Thoracic aorta (tissue), 2 donors: ENCODE measurements around the gene MFAP3L. TPM values are rescaled to one million over a fixed set of nuclear protein-coding genes. Genes with fewer than 3 reads are reported as not detected.

Experiments used
- ATAC-seq: fragments of 150-250 bp; one replicate; pipeline ENCODE4 v1.8.0; 2017; ENCODE audit warnings: low read depth; ENCODE audit not compliant: insufficient number of reproducible peaks, low FRiP score
- DNase-seq: peaks from one replicate; pipeline ENCODE4 v3.0.0-alpha.2; 2020; ENCODE audit warnings: low spot score
- H3K27ac ChIP-seq, 2 donors: fragments of 200-600 bp; sonication (generic); 1 replicate in 1 of 2; 2 replicates in 1 of 2; pipeline ENCODE4 v1.5.1; 2016; ENCODE audit warnings: mild to moderate bottlenecking in 2 of 2, moderate library complexity in 2 of 2
- H3K27me3 ChIP-seq: fragments of 200-600 bp; sonication (generic); replicated peaks from 2 replicates; pipeline ENCODE4 v1.6.0; 2016; ENCODE audit warnings: mild to moderate bottlenecking; ENCODE audit not compliant: insufficient read depth
- H3K36me3 ChIP-seq: fragments of 200-600 bp; sonication (generic); one replicate; pipeline ENCODE4 v1.5.1; 2016
- H3K4me1 ChIP-seq, 2 donors: fragments of 200-600 bp; sonication (generic); 1 replicate in 1 of 2; 2 replicates in 1 of 2; pipeline versions ENCODE4 v1.5.1 to v1.6.0; 2016; ENCODE audit warnings: low read depth in 2 of 2, mild to moderate bottlenecking in 1 of 2; ENCODE audit not compliant: control insufficient read depth in 1 of 2
- H3K4me3 ChIP-seq: fragments of 200-600 bp; sonication (generic); 2 replicates; pipeline ENCODE4 v1.5.1; 2016; ENCODE audit warnings: mild to moderate bottlenecking
- H3K9me3 ChIP-seq: fragments of 200-600 bp; sonication (generic); 2 replicates; pipeline ENCODE4 v1.5.1; 2016
- total RNA-seq, 2 donors: library from RNA; depleted of rRNA; stranded (reverse); fragments of >200 nt; gene quantifications; one replicate each; pipeline versions ENCODE4 v1.1.0 to v1.2.3, GENCODE V29; 2016
- TF ChIP-seq, protein P1 (sequence below): fragments of 200-600 bp; sonication (generic); IDR thresholded peaks from one replicate; pipeline ENCODE4 v1.5.1; 2019; ENCODE audit warnings: antibody characterized with exemption

MFAP3L gene
- total RNA-seq, 2 donors from 2014 or later: 11.4 to 15.2 TPM

- Histone ChIP-seq H3K4me3 (no peak overlapping the region), H3K27ac (no peak overlapping the region), H3K36me3 (no peaks in the 10 kb centered on the region), H3K9me3 (no peaks in the 10 kb centered on the region), H3K4me1 (no peaks in the 10 kb centered on the region), H3K27me3 (no peaks in the 10 kb centered on the region)
- TF ChIP-seq, protein P1, sequence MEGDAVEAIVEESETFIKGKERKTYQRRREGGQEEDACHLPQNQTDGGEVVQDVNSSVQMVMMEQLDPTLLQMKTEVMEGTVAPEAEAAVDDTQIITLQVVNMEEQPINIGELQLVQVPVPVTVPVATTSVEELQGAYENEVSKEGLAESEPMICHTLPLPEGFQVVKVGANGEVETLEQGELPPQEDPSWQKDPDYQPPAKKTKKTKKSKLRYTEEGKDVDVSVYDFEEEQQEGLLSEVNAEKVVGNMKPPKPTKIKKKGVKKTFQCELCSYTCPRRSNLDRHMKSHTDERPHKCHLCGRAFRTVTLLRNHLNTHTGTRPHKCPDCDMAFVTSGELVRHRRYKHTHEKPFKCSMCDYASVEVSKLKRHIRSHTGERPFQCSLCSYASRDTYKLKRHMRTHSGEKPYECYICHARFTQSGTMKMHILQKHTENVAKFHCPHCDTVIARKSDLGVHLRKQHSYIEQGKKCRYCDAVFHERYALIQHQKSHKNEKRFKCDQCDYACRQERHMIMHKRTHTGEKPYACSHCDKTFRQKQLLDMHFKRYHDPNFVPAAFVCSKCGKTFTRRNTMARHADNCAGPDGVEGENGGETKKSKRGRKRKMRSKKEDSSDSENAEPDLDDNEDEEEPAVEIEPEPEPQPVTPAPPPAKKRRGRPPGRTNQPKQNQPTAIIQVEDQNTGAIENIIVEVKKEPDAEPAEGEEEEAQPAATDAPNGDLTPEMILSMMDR: no peak
- ATAC-seq (no peak), DNase-seq (no peak)
Measured at GRCh38 chr4:169941141-169941540, 85.1 kb downstream of the MFAP3L start.

- H3K27ac ChIP-seq: no peak overlapping the region
Measured at GRCh38 chr4:169940460-169940859, 85.7 kb downstream of the MFAP3L start.

More at GRCh38 chr4:169940460-169940859, 85.7 kb downstream of the MFAP3L start:
- Histone ChIP-seq H3K27me3 (no peaks in the 10 kb centered on the region), H3K4me3 (no peak overlapping the region), H3K9me3 (no peaks in the 10 kb centered on the region), H3K4me1 (no peaks in the 10 kb centered on the region), H3K36me3 (no peaks in the 10 kb centered on the region)
- ATAC-seq (no peak), DNase-seq (no peak)
- TF ChIP-seq, protein P1: no peak

Other genes starting within 250 kb of the MFAP3L start
- 10 to 100 TPM in 1 of 2 donors, 1 to 10 TPM in 1; 5.6 to 13.5 TPM for gene AADAT, start 63.6 kb upstream of the MFAP3L start, total RNA-seq